C4-2B (cell line): ENCODE data around the gene KRT82.

ENCODE experiments used
- CTCF ChIP-seq: fragments of 450-650 bp; conservative IDR thresholded peaks from 2 replicates; pipeline ENCODE4 v1.5.1; 2017; ENCODE audit warnings: mild to moderate bottlenecking
- ZFX ChIP-seq: fragments of 450-650 bp; IDR thresholded peaks from 2 replicates; pipeline ENCODE4 v1.6.1; 2017

- no peak for TF ChIP-seq CTCF
- no peak for TF ChIP-seq ZFX
Observed at GRCh38 chr12:52454411-52455201, 48.5 kb upstream of the KRT82 start.
